ENCODE data around the gene ZBTB20.

GRCh38 chr3:114659109-114660061 is 487.7 kb downstream of the ZBTB20 start:
- no peak for TF ChIP-seq CTCF (IDR thresholded peaks at IDR 0.05)
- TF ChIP-seq EZH2 (IDR thresholded peaks at IDR 0.05; ENCODE audit: borderline replicate concordance, insufficient read depth, low read depth, low read length, poor library complexity, severe bottlenecking): no peak

All from B cell (primary cell).